22Rv1 (cell line): Measurements from ENCODE around the gene SNX8.

Experiments
- CTCF ChIP-seq: fragments of 450-650 bp; IDR thresholded peaks from 2 replicates; pipeline ENCODE4 v1.5.1; 2017; ENCODE audit warnings: mild to moderate bottlenecking
- ZFX ChIP-seq: fragments of 450-650 bp; IDR thresholded peaks from 2 replicates; pipeline ENCODE4 v1.6.1; 2017; ENCODE audit warnings: antibody characterized with exemption, borderline replicate concordance

DNA sequence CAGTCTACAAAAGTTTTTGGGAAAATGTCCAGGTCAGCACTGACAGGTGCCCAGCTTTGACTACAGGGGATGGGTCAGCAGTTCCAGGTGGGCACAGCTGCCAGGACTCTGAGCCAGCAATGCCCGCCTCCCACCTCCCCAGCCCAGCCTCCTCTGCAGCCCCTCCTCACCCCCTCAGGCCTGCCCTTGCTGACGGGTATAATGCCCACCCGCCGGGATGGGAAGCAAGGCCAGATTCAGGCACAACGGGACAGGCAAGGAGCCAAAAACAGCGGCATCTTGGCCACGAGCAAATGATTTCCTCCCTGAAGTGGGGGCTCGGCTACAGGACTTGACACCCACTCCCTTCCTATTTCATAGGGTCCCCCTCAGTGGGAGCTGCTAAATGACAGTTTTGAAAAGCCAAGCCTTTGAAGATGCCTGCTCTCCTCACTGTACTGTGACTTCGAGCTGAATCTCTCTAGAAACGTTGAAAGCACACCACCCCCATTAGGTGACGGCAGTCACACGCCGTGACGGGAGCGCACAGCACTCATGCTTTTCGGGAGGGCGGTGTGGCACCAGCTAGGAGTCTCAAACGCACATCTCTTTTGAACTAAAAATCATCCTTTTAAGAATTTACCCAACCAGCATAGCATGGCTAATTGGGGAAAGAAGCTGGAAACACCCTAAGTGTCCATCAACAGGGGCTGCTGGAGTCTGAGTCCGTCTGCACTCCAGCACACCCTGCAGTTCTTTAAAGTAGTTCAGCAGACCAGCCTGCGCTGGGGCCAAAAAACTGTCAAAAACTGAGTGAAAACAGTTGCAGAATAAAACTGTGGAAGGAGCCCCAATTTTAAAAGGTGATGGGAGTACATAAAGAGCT lies 111.1 kb downstream of the SNX8 start:
- TF ChIP-seq CTCF = no peak
- no peak for TF ChIP-seq ZFX
